GOT3 (cell line): ENCODE results near the gene DTNBP1.

Experiments used
- DNase-seq: peaks from one replicate; lab custom pipeline; 2025; ENCODE audit warnings: mixed read lengths; lab: John Stamatoyannopoulos, UW

DTNBP1 gene

GRCh38 chr6:15626160-15626559 is 36.7 kb downstream of the DTNBP1 start:
- DNase-seq: no peak

GRCh38 chr6:15623276-15624116 is 39.3 kb downstream of the DTNBP1 start:
- no peak for DNase-seq

- no peak for DNase-seq
Observed at GRCh38 chr6:15622045-15622740, 40.6 kb downstream of the DTNBP1 start.

GRCh38 chr6:15621203-15622044 is 41.4 kb downstream of the DTNBP1 start:
- no peak for DNase-seq

GRCh38 chr6:15620611-15621010 is 42.2 kb downstream of the DTNBP1 start:
- no peak for DNase-seq

GRCh38 chr6:15619330-15619729 is 43.5 kb downstream of the DTNBP1 start:
- DNase-seq: no peak

- no peak for DNase-seq
Observed at GRCh38 chr6:15618685-15619084, 44.1 kb downstream of the DTNBP1 start.

- no peak for DNase-seq
Observed at GRCh38 chr6:15616261-15616660, 46.6 kb downstream of the DTNBP1 start.

- DNase-seq: no peak
Observed at GRCh38 chr6:15615802-15616201, 47.0 kb downstream of the DTNBP1 start.

- DNase-seq: no peak
Observed at GRCh38 chr6:15614277-15614676, 48.6 kb downstream of the DTNBP1 start.

- DNase-seq: no peak
Observed at GRCh38 chr6:15608396-15608795, 54.4 kb downstream of the DTNBP1 start.

GRCh38 chr6:15607603-15608002 is 55.2 kb downstream of the DTNBP1 start:
- DNase-seq: no peak

- DNase-seq: no peak
Observed at GRCh38 chr6:15606347-15606746, 56.5 kb downstream of the DTNBP1 start.

- DNase-seq: no peak
Observed at GRCh38 chr6:15604843-15605242, 58.0 kb downstream of the DTNBP1 start.

GRCh38 chr6:15602154-15602553 is 60.7 kb downstream of the DTNBP1 start:
- no peak for DNase-seq

GRCh38 chr6:15598273-15598798 is 64.5 kb downstream of the DTNBP1 start:
- DNase-seq: no peak

- no peak for DNase-seq
Observed at GRCh38 chr6:15596186-15596896, 66.5 kb downstream of the DTNBP1 start.

- DNase-seq: no peak
Observed at GRCh38 chr6:15595461-15596173, 67.2 kb downstream of the DTNBP1 start.

- DNase-seq: no peak
Observed at GRCh38 chr6:15594512-15595259, 68.1 kb downstream of the DTNBP1 start.

- no peak for DNase-seq
Observed at GRCh38 chr6:15593798-15594197, 69.0 kb downstream of the DTNBP1 start.
